ENCODE results near the gene ZFHX2. TPM values are rescaled to one million over a fixed set of nuclear protein-coding genes. Genes with fewer than 3 reads are reported as not detected.

Gene ZFHX2
- polyA plus RNA-seq, 1 of the 3 experiments (the other 2 are of a cell fraction) = 0.77 TPM

GRCh38 chr14:23517650-23518326 is 33.8 kb downstream of the ZFHX2 start (continued):
- TF ChIP-seq JUND (IDR thresholded peaks at IDR 0.05) = no peak
- TF ChIP-seq, protein P1, sequence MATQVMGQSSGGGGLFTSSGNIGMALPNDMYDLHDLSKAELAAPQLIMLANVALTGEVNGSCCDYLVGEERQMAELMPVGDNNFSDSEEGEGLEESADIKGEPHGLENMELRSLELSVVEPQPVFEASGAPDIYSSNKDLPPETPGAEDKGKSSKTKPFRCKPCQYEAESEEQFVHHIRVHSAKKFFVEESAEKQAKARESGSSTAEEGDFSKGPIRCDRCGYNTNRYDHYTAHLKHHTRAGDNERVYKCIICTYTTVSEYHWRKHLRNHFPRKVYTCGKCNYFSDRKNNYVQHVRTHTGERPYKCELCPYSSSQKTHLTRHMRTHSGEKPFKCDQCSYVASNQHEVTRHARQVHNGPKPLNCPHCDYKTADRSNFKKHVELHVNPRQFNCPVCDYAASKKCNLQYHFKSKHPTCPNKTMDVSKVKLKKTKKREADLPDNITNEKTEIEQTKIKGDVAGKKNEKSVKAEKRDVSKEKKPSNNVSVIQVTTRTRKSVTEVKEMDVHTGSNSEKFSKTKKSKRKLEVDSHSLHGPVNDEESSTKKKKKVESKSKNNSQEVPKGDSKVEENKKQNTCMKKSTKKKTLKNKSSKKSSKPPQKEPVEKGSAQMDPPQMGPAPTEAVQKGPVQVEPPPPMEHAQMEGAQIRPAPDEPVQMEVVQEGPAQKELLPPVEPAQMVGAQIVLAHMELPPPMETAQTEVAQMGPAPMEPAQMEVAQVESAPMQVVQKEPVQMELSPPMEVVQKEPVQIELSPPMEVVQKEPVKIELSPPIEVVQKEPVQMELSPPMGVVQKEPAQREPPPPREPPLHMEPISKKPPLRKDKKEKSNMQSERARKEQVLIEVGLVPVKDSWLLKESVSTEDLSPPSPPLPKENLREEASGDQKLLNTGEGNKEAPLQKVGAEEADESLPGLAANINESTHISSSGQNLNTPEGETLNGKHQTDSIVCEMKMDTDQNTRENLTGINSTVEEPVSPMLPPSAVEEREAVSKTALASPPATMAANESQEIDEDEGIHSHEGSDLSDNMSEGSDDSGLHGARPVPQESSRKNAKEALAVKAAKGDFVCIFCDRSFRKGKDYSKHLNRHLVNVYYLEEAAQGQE (IDR thresholded peaks at IDR 0.05; ENCODE audit: low read depth, low read length) = no peak

GRCh38 chr14:23514644-23514957 is 37.0 kb downstream of the ZFHX2 start:
- Histone ChIP-seq H3K27ac (ENCODE audit: low read depth in 2 of 2, low read length in 1 of 2) (no peak overlapping the region; a peak in 1 of 4 replicates), H3K27me3 (ENCODE audit: insufficient read depth) (no peaks in the 10 kb centered on the region), H3F3A (replicated peaks; ENCODE audit: insufficient read depth) (no peaks in the 10 kb centered on the region), H4K20me1 (ENCODE audit: insufficient read depth) (no peaks in the 10 kb centered on the region), H3K36me3 (replicated peaks in 1 of 2; ENCODE audit: control insufficient read depth in 1 of 2, insufficient read depth in 2 of 2, low read length in 1 of 2) (no peaks in the 10 kb centered on the region), H2AFZ (ENCODE audit: low read depth) (no peak overlapping the region), H3K4me3 (ENCODE audit: low read depth in 2 of 2, low read length in 1 of 2) (no peak overlapping the region), H3K9ac (no peak overlapping the region), H3K79me2 (ENCODE audit: insufficient read depth) (no peaks in the 10 kb centered on the region), H3K9me2 (no peaks in the 10 kb centered on the region), H3K9me3 (no peaks in the 10 kb centered on the region), H3K4me2 (no peak overlapping the region), H3K4me1 (ENCODE audit: control insufficient read depth in 1 of 2, insufficient read depth in 2 of 2, low read depth in 1 of 2, low read length in 1 of 2) (peaks cover 0 to 34% of the 10 kb centered on the region in 2 experiments; a peak in 1 of 4 replicates)
- CTCF ChIA-PET = interaction anchor here (1.0 to 1.5 kb wide), 4 partner anchors 9 to 45 kb away, joined by 3 read pairs; no protein-coding TSS in a partner anchor
- DNase-seq = no peak
- POLR2A ChIA-PET = no interaction called here
- WGBS (ENCODE audit: low lambda C conversion rate) = 62% methylated on average over 3 of the region's 3 CpGs
- TF ChIP-seq SIN3A (IDR thresholded peaks at IDR 0.05; ENCODE audit: borderline replicate concordance, low read depth, low read length) (no peak), TAF1 (IDR thresholded peaks at IDR 0.05; ENCODE audit: borderline replicate concordance, low read depth, low read length) (no peak), RCOR1 (IDR thresholded peaks at IDR 0.05; ENCODE audit: low read length) (no peak), MXI1 (IDR thresholded peaks at IDR 0.05; ENCODE audit: low read depth, low read length) (no peak), IRF3 (IDR thresholded peaks at IDR 0.05; ENCODE audit: low read depth, low read length) (no peak), MEF2A (IDR thresholded peaks at IDR 0.05; ENCODE audit: borderline replicate concordance, low read depth) (no peak), EP300 (IDR thresholded peaks at IDR 0.05; ENCODE audit: borderline replicate concordance in 1 of 2, low read depth in 1 of 2, low read length in 1 of 2) (no peak)
- TF ChIP-seq, protein P2, sequence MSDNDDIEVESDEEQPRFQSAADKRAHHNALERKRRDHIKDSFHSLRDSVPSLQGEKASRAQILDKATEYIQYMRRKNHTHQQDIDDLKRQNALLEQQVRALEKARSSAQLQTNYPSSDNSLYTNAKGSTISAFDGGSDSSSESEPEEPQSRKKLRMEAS (IDR thresholded peaks at IDR 0.05; ENCODE audit: low read depth) = no peak

All from SK-N-SH (cell line).